ENCODE results near the gene ADIPOQ.

GRCh38 chr3:186870421-186871201 is 28.1 kb downstream of the ADIPOQ start:
- TF ChIP-seq CTCF (conservative IDR thresholded peaks at IDR 0.05; ENCODE audit: low read depth, low read length) (no peak), EZH2 (IDR thresholded peaks at IDR 0.05; ENCODE audit: low read length, unreplicated experiment) (no peak), EZH2phosphoT487 (IDR thresholded peaks at IDR 0.05; ENCODE audit: borderline replicate concordance, low read length) (no peak)
